CD14-positive monocyte (primary cell): Measurements from ENCODE around the gene CLEC18B. TPM values are rescaled to one million over a fixed set of nuclear protein-coding genes. Genes with fewer than 3 reads are reported as not detected.

Experiments used
- DNase-seq, 3 donors: peaks; one replicate each; pipeline ENCODE4 v3.0.0-alpha.2; 2011 to 2022
- H2AFZ ChIP-seq: 2 replicates; pipeline ENCODE4 v1.6.0; 2012; ENCODE audit warnings: mild to moderate bottlenecking, low read depth, low read length, inconsistent platforms; ENCODE audit not compliant: insufficient read depth, poor library complexity, severe bottlenecking
- H3K27ac ChIP-seq, 2 donors: 1 replicate in 1 of 2; 2 replicates in 1 of 2; pipeline ENCODE4 v1.5.1; 2012 to 2013; ENCODE audit warnings: low read length in 2 of 2, control low read depth in 1 of 2, inconsistent platforms in 1 of 2, low read depth in 1 of 2, mild to moderate bottlenecking in 1 of 2
- H3K27me3 ChIP-seq, 2 donors: one replicate each; pipeline versions ENCODE4 v1.6.0 to v1.6.1; 2011 to 2013; ENCODE audit warnings: low read length in 2 of 2; ENCODE audit not compliant: control insufficient read depth in 2 of 2, insufficient read depth in 2 of 2
- H3K36me3 ChIP-seq, 2 donors: replicated peaks in 1 of 2; 1 replicate in 1 of 2; 2 replicates in 1 of 2; pipeline versions ENCODE4 v1.5.1 to v1.6.1; 2012 to 2013; ENCODE audit warnings: low read length in 2 of 2, control low read depth in 1 of 2, inconsistent platforms in 1 of 2, mild to moderate bottlenecking in 1 of 2; ENCODE audit not compliant: insufficient read depth in 2 of 2, control insufficient read depth in 1 of 2
- H3K4me1 ChIP-seq, 2 donors: 1 replicate in 1 of 2; 2 replicates in 1 of 2; pipeline versions ENCODE4 v1.5.1 to v1.6.1; 2012 to 2013; ENCODE audit warnings: low read length in 2 of 2, control low read depth in 1 of 2, inconsistent platforms in 1 of 2, mild to moderate bottlenecking in 1 of 2, moderate library complexity in 1 of 2; ENCODE audit not compliant: insufficient read depth in 2 of 2, control insufficient read depth in 1 of 2
- H3K4me2 ChIP-seq: replicated peaks from 2 replicates; pipeline ENCODE3; 2012; ENCODE audit warnings: low read length, moderate library complexity, mild to moderate bottlenecking; ENCODE audit not compliant: poor library complexity, severe bottlenecking; ENCODE audit errors: extremely low read depth
- H3K4me3 ChIP-seq, 3 experiments: fragments of 200-600 bp in 1 of 3; sonication (generic) in 1 of 3; replicated peaks in 1 of 3; 1 replicate in 2 of 3; 2 replicates in 1 of 3; pipeline ENCODE4 v1.5.1; 2011 to 2013; ENCODE audit warnings: low read length in 3 of 3, mild to moderate bottlenecking in 3 of 3, control low read depth in 2 of 3, low read depth in 2 of 3, inconsistent platforms in 1 of 3, moderate library complexity in 1 of 3
- H3K79me2 ChIP-seq: 2 replicates; pipeline ENCODE4 v1.6.0; 2012; ENCODE audit warnings: mild to moderate bottlenecking, control low read depth, inconsistent platforms, low read length, moderate library complexity; ENCODE audit not compliant: insufficient read depth
- H3K9ac ChIP-seq: 2 replicates; pipeline ENCODE4 v1.6.0; 2017; ENCODE audit warnings: low read length, mild to moderate bottlenecking; ENCODE audit not compliant: insufficient read depth, poor library complexity, severe bottlenecking
- H3K9me3 ChIP-seq, 2 donors: replicated peaks in 1 of 2; 1 replicate in 1 of 2; 2 replicates in 1 of 2; pipeline versions ENCODE4 v1.5.1 to v1.6.1; 2012 to 2013; ENCODE audit warnings: low read length in 2 of 2, control low read depth in 1 of 2; ENCODE audit not compliant: control insufficient read depth in 1 of 2, insufficient read depth in 1 of 2
- H4K20me1 ChIP-seq: 2 replicates; pipeline ENCODE4 v1.6.0; 2012; ENCODE audit warnings: mild to moderate bottlenecking, low read length, control low read depth, moderate library complexity; ENCODE audit not compliant: insufficient read depth
- H3K27ac Mint-ChIP-seq, 7 donors: one replicate each; pipeline ENCODE4 v1.8.0; 2020; ENCODE audit warnings: mild to moderate bottlenecking in 7 of 7, mixed read lengths in 7 of 7, moderate library complexity in 6 of 7, inconsistent platforms in 2 of 7
- H3K27me3 Mint-ChIP-seq, 3 donors: one replicate each; pipeline ENCODE4 v1.8.0; 2021 to 2022; ENCODE audit warnings: low read depth in 3 of 3, mild to moderate bottlenecking in 3 of 3, mixed read lengths in 3 of 3, moderate library complexity in 3 of 3, inconsistent platforms in 1 of 3
- H3K36me3 Mint-ChIP-seq, 2 donors: one replicate each; pipeline ENCODE4 v1.8.0; 2020; ENCODE audit warnings: mixed read lengths in 2 of 2, inconsistent platforms in 1 of 2, mild to moderate bottlenecking in 1 of 2
- H3K4me1 Mint-ChIP-seq: one replicate; pipeline ENCODE4 v1.8.0; 2020; ENCODE audit warnings: mild to moderate bottlenecking, mixed read lengths
- H3K4me3 Mint-ChIP-seq, 2 donors: one replicate each; pipeline ENCODE4 v1.8.0; 2020; ENCODE audit warnings: mild to moderate bottlenecking in 2 of 2, mixed read lengths in 2 of 2, moderate library complexity in 1 of 2
- H3K9me3 Mint-ChIP-seq, 7 donors: one replicate each; pipeline ENCODE4 v1.8.0; 2020 to 2022; ENCODE audit warnings: mixed read lengths in 7 of 7, mild to moderate bottlenecking in 6 of 7, moderate library complexity in 6 of 7, inconsistent platforms in 2 of 7
- WGBS: methylation state at CpG from one replicate; pipeline ENCODE4 v1.1.5; 2013; ENCODE audit warnings: missing lambda C conversion rate; ENCODE audit not compliant: insufficient coverage; 5-methylcytosine and 5-hydroxymethylcytosine counted together
- intact Hi-C, 2 donors: fragments of 100-400 bp; cut with micrococcal nuclease; formaldehyde crosslinking; loops; one replicate each; pipeline versions ENCODE4 v1.15.0 to v1.15.1; 2023
- polyA plus RNA-seq, 3 donors: library from polyadenylated mRNA; depleted of rRNA in 1 of 3; unstranded in 2 of 3; stranded (reverse) in 1 of 3; fragments of 300-500 nt in 2 of 3; fragments of >200 nt in 1 of 3; fragmentation: Illumina TruSeq in 2 of 3; gene quantifications; 1 replicate in 2 of 3; 2 replicates in 1 of 3; pipeline ENCODE4 v1.2.3, GENCODE V29; 2012 to 2021
- TF ChIP-seq, protein P1 (sequence below): fragments of 200-600 bp; IDR thresholded peaks from one replicate; pipeline ENCODE4 v1.8.0; 2022; ENCODE audit warnings: antibody characterized with exemption, mild to moderate bottlenecking

CLEC18B gene
- polyA plus RNA-seq, 3 donors: 1.5 TPM; not detected in 2

DNA sequence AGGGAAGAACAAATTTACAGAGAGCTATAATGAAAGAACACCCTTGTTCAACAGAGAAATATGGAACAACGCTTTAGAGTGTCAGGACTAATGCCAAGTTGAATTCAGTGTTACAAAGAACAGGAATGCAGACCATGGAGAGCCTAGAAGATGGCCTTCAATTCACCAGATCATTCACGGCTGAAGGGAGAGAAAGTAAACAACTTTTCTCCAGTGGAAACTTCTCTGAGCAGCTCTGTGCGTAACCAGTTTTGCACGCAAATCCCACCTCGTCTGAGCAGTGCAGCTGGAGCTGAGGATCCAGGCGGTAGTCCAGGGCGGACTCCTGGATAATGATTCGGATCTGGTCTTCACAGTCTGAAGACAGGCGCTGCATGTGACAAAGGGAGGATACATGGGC is 40.5 kb upstream of the CLEC18B start:
- peak overlapping the region in 2 of 7 donors; percentile 1 to 31 for H3K27ac Mint-ChIP-seq
- Histone ChIP-seq H3K4me1 (no peaks in the 10 kb centered on the region), H3K36me3 (peaks cover 90 to 100% of the 10 kb centered on the region in 2 donors), H3K27ac (no peak overlapping the region), H2AFZ (no peak overlapping the region), H3K4me2 (no peak overlapping the region), H4K20me1 (no peaks in the 10 kb centered on the region), H3K9me3 (no peaks in the 10 kb centered on the region), H3K79me2 (no peaks in the 10 kb centered on the region), H3K9ac (no peak overlapping the region), H3K27me3 (no peaks in the 10 kb centered on the region), H3K4me3 (no peak overlapping the region)
- no peaks in the 10 kb centered on the region for H3K27me3 Mint-ChIP-seq
- TF ChIP-seq, protein P1, sequence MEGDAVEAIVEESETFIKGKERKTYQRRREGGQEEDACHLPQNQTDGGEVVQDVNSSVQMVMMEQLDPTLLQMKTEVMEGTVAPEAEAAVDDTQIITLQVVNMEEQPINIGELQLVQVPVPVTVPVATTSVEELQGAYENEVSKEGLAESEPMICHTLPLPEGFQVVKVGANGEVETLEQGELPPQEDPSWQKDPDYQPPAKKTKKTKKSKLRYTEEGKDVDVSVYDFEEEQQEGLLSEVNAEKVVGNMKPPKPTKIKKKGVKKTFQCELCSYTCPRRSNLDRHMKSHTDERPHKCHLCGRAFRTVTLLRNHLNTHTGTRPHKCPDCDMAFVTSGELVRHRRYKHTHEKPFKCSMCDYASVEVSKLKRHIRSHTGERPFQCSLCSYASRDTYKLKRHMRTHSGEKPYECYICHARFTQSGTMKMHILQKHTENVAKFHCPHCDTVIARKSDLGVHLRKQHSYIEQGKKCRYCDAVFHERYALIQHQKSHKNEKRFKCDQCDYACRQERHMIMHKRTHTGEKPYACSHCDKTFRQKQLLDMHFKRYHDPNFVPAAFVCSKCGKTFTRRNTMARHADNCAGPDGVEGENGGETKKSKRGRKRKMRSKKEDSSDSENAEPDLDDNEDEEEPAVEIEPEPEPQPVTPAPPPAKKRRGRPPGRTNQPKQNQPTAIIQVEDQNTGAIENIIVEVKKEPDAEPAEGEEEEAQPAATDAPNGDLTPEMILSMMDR: no peak
- 98% methylated on average over 7 of the region's 9 CpGs for WGBS
- peaks cover 91 to 98% of the 10 kb centered on the region in 2 donors for H3K36me3 Mint-ChIP-seq
- DNase-seq: no peak
- H3K4me3 Mint-ChIP-seq: no peak overlapping the region
- no peaks in the 10 kb centered on the region for H3K9me3 Mint-ChIP-seq
- no peaks in the 10 kb centered on the region for H3K4me1 Mint-ChIP-seq
- intact Hi-C loops: no loop called here

DNA sequence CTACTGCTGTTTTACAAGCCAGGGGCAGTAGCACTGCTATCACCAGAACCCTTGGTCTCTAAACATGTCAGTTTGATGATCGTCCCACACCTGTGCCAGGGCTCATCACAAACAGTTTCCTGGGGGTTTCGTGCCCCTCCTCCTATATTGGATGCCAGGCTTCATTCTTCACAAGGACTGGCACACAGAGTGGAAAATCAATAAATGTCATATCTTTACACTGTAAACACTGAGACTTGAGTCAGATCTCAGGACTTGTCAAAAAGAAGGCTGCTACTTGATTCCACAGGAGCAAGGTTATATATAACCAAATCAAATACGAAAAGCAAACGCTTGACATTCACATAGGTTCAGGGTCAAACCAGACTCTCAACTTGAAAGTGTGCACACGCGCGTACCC is 39.3 kb upstream of the CLEC18B start:
- Histone ChIP-seq H3K27me3 (no peaks in the 10 kb centered on the region), H2AFZ (no peak overlapping the region), H3K9me3 (no peaks in the 10 kb centered on the region), H3K4me1 (no peaks in the 10 kb centered on the region), H3K4me3 (no peak overlapping the region), H3K36me3 (peaks cover 91 to 100% of the 10 kb centered on the region in 2 donors), H3K4me2 (no peak overlapping the region), H4K20me1 (no peaks in the 10 kb centered on the region), H3K27ac (no peak overlapping the region), H3K9ac (no peak overlapping the region), H3K79me2 (no peaks in the 10 kb centered on the region)
- Mint-ChIP-seq H3K4me1 (no peaks in the 10 kb centered on the region), H3K36me3 (peaks cover 91 to 98% of the 10 kb centered on the region in 2 donors), H3K27me3 (no peaks in the 10 kb centered on the region), H3K27ac (no peak overlapping the region), H3K9me3 (no peaks in the 10 kb centered on the region), H3K4me3 (no peak overlapping the region)
- WGBS: 93% methylated on average over 2 of the region's 7 CpGs
- intact Hi-C loops: no loop called here
- DNase-seq: no peak
- TF ChIP-seq, protein P1: no peak
